HG02973 (cell line): Measurements from ENCODE around the gene ZNF212.

ENCODE experiments used
- ATAC-seq: cut with Tn5 transposase; IDR thresholded peaks from one replicate; pipeline ENCODE4 v1.9.1; 2021; ENCODE audit warnings: moderate library complexity; ENCODE audit not compliant: unreplicated experiment

The ZNF212 gene

GRCh38 chr7:149304006-149304405 is 64.6 kb downstream of the ZNF212 start:
- ATAC-seq: no peak
